A549 (cell line): ENCODE data around the gene CPAMD8. TPM values are rescaled to one million over a fixed set of nuclear protein-coding genes. Genes with fewer than 3 reads are reported as not detected.

ENCODE experiments used
- ATAC-seq, 2 experiments: fragments of 200-7000 bp in 1 of 2; fragments of >200 bp in 1 of 2; cut with Nextera tagmentation in 1 of 2; cut with Tn5 transposase in 1 of 2; 3 replicates each; pipeline versions ENCODE4 v1.8.0 to v1.9.1; 2018 to 2020; ENCODE audit warnings: mild to moderate bottlenecking in 1 of 2, moderate library complexity in 1 of 2
- CTCF ChIA-PET: fragments of 300-600 bp; sonication (Branson Sonifier 250); formaldehyde crosslinking; extraction: SDS; loops from one replicate; lab custom pipeline; 2021; ENCODE audit warnings: antibody characterized with exemption, inconsistent platforms; lab: Yijun Ruan, JAX
- POLR2A ChIA-PET: fragments of 350-600 bp; formaldehyde crosslinking; extraction: SDS; loops from one replicate; lab custom pipeline; 2021; ENCODE audit warnings: antibody characterized with exemption, inconsistent platforms; lab: Yijun Ruan, JAX
- DNase-seq, 2 experiments: peaks; one replicate each; pipeline versions ENCODE4 v3.0.0 to v3.0.0-alpha.2; 2011 to 2016; ENCODE audit warnings: low read depth in 1 of 2, low spot score in 1 of 2
- FAIRE-seq: peaks from 2 replicates; lab custom pipeline; 2011; peaks lifted over from hg19 to GRCh38; lab: Jason Lieb, UNC
- H3K27ac ChIP-seq, 2 experiments: fragments of >200 bp; sonication (Bioruptor Twin); formaldehyde crosslinking; 3 replicates each; pipeline ENCODE4 v1.5.1; 2016 to 2017
- H3K4me1 ChIP-seq: fragments of >200 bp; sonication (Bioruptor Twin); formaldehyde crosslinking; 3 replicates; pipeline ENCODE4 v1.6.1; 2016
- H3K4me2 ChIP-seq: fragments of >200 bp; sonication (Bioruptor Twin); formaldehyde crosslinking; 3 replicates; pipeline ENCODE4 v1.6.1; 2016
- H3K4me3 ChIP-seq: fragments of >200 bp; sonication (Bioruptor Twin); formaldehyde crosslinking; 3 replicates; pipeline ENCODE4 v1.5.1; 2016
- H3K9me3 ChIP-seq: fragments of >200 bp; sonication (Bioruptor Twin); formaldehyde crosslinking; 3 replicates; pipeline ENCODE4 v1.6.1; 2016
- CHD2 ChIP-seq: fragments of 150-350 bp; IDR thresholded peaks from 2 replicates; pipeline ENCODE4 v1.6.1; 2014; ENCODE audit warnings: low read length; ENCODE audit not compliant: partially characterized antibody
- CHD4 ChIP-seq: fragments of 200-600 bp; sonication (generic); IDR thresholded peaks from 2 replicates; pipeline ENCODE4 v1.6.1; 2016; ENCODE audit warnings: antibody characterized with exemption, mild to moderate bottlenecking, borderline replicate concordance
- CTCF ChIP-seq: fragments of >200 bp; sonication (Bioruptor Twin); formaldehyde crosslinking; IDR thresholded peaks from 3 replicates; pipeline ENCODE4 v1.5.1; 2016
- E2F6 ChIP-seq: IDR thresholded peaks from 2 replicates; pipeline ENCODE4 v1.6.1; 2012; ENCODE audit warnings: low read depth, borderline replicate concordance
- EP300 ChIP-seq, 2 experiments: fragments of >200 bp; sonication (Bioruptor Twin); formaldehyde crosslinking; IDR thresholded peaks; 2 replicates in 1 of 2; 3 replicates in 1 of 2; pipeline ENCODE4 v1.6.1; 2016 to 2017
- FOSB ChIP-seq: fragments of 250-450 bp; sonication (Bioruptor Pico); IDR thresholded peaks from 2 replicates; pipeline ENCODE4 v1.5.0; 2020; ENCODE audit warnings: mild to moderate bottlenecking, moderate library complexity
- FOSL2 ChIP-seq, 2 experiments: fragments of 450-650 bp in 1 of 2; fragments of >200 bp in 1 of 2; sonication (Bioruptor Twin) in 1 of 2; formaldehyde crosslinking; IDR thresholded peaks; 2 replicates each; pipeline versions ENCODE4 v1.5.0 to v1.6.1; 2016 to 2020; ENCODE audit warnings: mild to moderate bottlenecking in 1 of 2, moderate library complexity in 1 of 2
- HES2 ChIP-seq: fragments of >200 bp; sonication (Bioruptor Twin); formaldehyde crosslinking; IDR thresholded peaks from 2 replicates; pipeline ENCODE4 v1.6.1; 2016
- JUN ChIP-seq, 2 experiments: fragments of >200 bp; sonication (Bioruptor Twin); formaldehyde crosslinking; IDR thresholded peaks; 2 replicates in 1 of 2; 3 replicates in 1 of 2; pipeline ENCODE4 v1.6.1; 2016 to 2017
- JUNB ChIP-seq: fragments of >200 bp; sonication (Bioruptor Twin); formaldehyde crosslinking; IDR thresholded peaks from 2 replicates; pipeline ENCODE4 v1.6.1; 2016
- KDM1A ChIP-seq: fragments of 200-600 bp; sonication (generic); IDR thresholded peaks from 2 replicates; pipeline ENCODE4 v1.6.1; 2016; ENCODE audit warnings: low read depth, mild to moderate bottlenecking
- NR3C1 ChIP-seq: fragments of >200 bp; sonication (Bioruptor Twin); formaldehyde crosslinking; IDR thresholded peaks from 3 replicates; pipeline ENCODE4 v1.6.1; 2017
- PBX3 ChIP-seq: IDR thresholded peaks from 2 replicates; pipeline ENCODE4 v1.6.1; 2012
- RAD21 ChIP-seq, 2 experiments: fragments of >200 bp in 1 of 2; sonication (Bioruptor Twin) in 1 of 2; formaldehyde crosslinking in 1 of 2; IDR thresholded peaks in 1 of 2; conservative IDR thresholded peaks in 1 of 2; 2 replicates in 1 of 2; 3 replicates in 1 of 2; pipeline ENCODE4 v1.6.1; 2012 to 2018; ENCODE audit warnings: inconsistent platforms in 1 of 2
- RARB ChIP-seq: fragments of 250-450 bp; sonication (Bioruptor Pico); IDR thresholded peaks from 2 replicates; pipeline ENCODE4 v1.8.0; 2021; ENCODE audit warnings: mild to moderate bottlenecking, moderate library complexity
- RCOR1 ChIP-seq: fragments of 150-350 bp; IDR thresholded peaks from 2 replicates; pipeline ENCODE4 v1.6.1; 2014; ENCODE audit warnings: antibody characterized with exemption, low read length, low read depth
- RNF2 ChIP-seq: fragments of 200-600 bp; sonication (generic); IDR thresholded peaks from 2 replicates; pipeline ENCODE4 v1.6.1; 2016; ENCODE audit warnings: low read depth, mild to moderate bottlenecking, antibody characterized with exemption, moderate library complexity, borderline replicate concordance
- USF2 ChIP-seq: fragments of 450-650 bp; IDR thresholded peaks from 2 replicates; pipeline ENCODE4 v1.6.1; 2014; ENCODE audit warnings: antibody characterized with exemption
- ZFP36 ChIP-seq: fragments of 450-650 bp; IDR thresholded peaks from 2 replicates; pipeline ENCODE4 v1.6.1; 2014; ENCODE audit warnings: borderline replicate concordance; ENCODE audit not compliant: partially characterized antibody
- ZSCAN20 ChIP-seq: fragments of 250-450 bp; sonication (Bioruptor Pico); IDR thresholded peaks from 2 replicates; pipeline ENCODE4 v1.8.0; 2022; ENCODE audit warnings: mild to moderate bottlenecking, moderate library complexity
- WGBS: methylation state at CpG from one replicate; pipeline ENCODE4 v1.1.6; 2017; ENCODE audit errors: missing lambda C conversion rate; 5-methylcytosine and 5-hydroxymethylcytosine counted together
- polyA plus RNA-seq, 4 experiments: library from polyadenylated mRNA; depleted of rRNA in 3 of 4; stranded (reverse); fragments of >200 nt; fragmentation: RNase III in 1 of 4; extraction: RNeasy Plus Mini Kit Qiagen cat#74134 plus additional on column Dnase treatment in 1 of 4; gene quantifications; 2 replicates in 3 of 4; 3 replicates in 1 of 4; pipeline ENCODE4 v1.2.3, GENCODE V29; 2011 to 2017

The CPAMD8 gene
- polyA plus RNA-seq, 2 of the 4 experiments (the other 2 are of a cell fraction): 0.03 TPM; not detected in 1

GRCh38 chr19:16888629-16889365 lies 137.8 kb downstream of the CPAMD8 start, which contains the start of gene F2RL3:
Gene F2RL3 (plus strand): TSS chr19:16888999. CDS start chr19:16889190, 191 bp downstream.
- POLR2A ChIA-PET: no interaction called here
- no peak for FAIRE-seq

More at GRCh38 chr19:16888629-16889365, 137.8 kb downstream of the CPAMD8 start, which contains the start of gene F2RL3:
- Histone ChIP-seq H3K4me1 (no peaks in the 10 kb centered on the region), H3K9me3 (no peaks in the 10 kb centered on the region), H3K27ac (no peak within 1 kb of the TSS; a peak in 1 of 6 replicates), H3K4me2 (no peak within 1 kb of the TSS), H3K4me3 (no peak within 1 kb of the TSS)
- DNase-seq: no peak
- no peak for ATAC-seq
- 73% methylated on average over 9 of the region's 31 CpGs for WGBS
- TF ChIP-seq CHD4 (no peak), RNF2 (no peak), NR3C1 (no peak), ZFP36 (no peak), RCOR1 (no peak), ZSCAN20 (CRISPR knock-in tag) (no peak), JUNB (no peak), E2F6 (no peak), USF2 (no peak), HES2 (no peak), KDM1A (no peak), EP300 (IDR thresholded peaks at IDR 0.05) (no peak), JUN (IDR thresholded peaks at IDR 0.05) (no peak), CHD2 (no peak), FOSB (CRISPR knock-in tag) (no peak), RAD21 (conservative IDR thresholded peaks at IDR 0.05 in 1 of 2, IDR thresholded peaks at IDR 0.05 in 1 of 2) (no peak), RARB (CRISPR knock-in tag) (no peak), CTCF (no peak), PBX3 (no peak), FOSL2 (IDR thresholded peaks at IDR 0.05) (no peak), FOSL2 (CRISPR knock-in tag; IDR thresholded peaks at IDR 0.05) (no peak)
- CTCF ChIA-PET: no interaction called here
